Gastrocnemius medialis (tissue), 4 donors: ENCODE data around the gene ZBTB16. TPM values are rescaled to one million over a fixed set of nuclear protein-coding genes. Genes with fewer than 3 reads are reported as not detected.

ENCODE experiments used
- ATAC-seq, 2 donors: fragments of 150-250 bp; one replicate each; pipeline ENCODE4 v1.9.1; 2016
- DNase-seq, 2 donors: peaks; one replicate each; pipeline ENCODE4 v3.0.0-alpha.2; 2019
- H3K27ac ChIP-seq, 4 donors: fragments of 200-600 bp; sonication (generic); 1 replicate in 1 of 4; 2 replicates in 3 of 4; pipeline ENCODE4 v1.5.1; 2016 to 2018; ENCODE audit warnings: mild to moderate bottlenecking in 2 of 4, moderate library complexity in 1 of 4
- H3K27me3 ChIP-seq, 3 donors: fragments of 200-600 bp; sonication (generic) in 2 of 3; 1 replicate in 1 of 3; 2 replicates in 2 of 3; pipeline versions ENCODE4 v1.5.1 to v1.6.0; 2016 to 2019; ENCODE audit warnings: mild to moderate bottlenecking in 1 of 3, moderate library complexity in 1 of 3
- H3K36me3 ChIP-seq, 2 donors: fragments of 200-600 bp; sonication (generic) in 1 of 2; one replicate each; pipeline ENCODE4 v1.5.1; 2017 to 2018
- H3K4me1 ChIP-seq, 2 donors: fragments of 200-600 bp; sonication (generic) in 1 of 2; one replicate each; pipeline ENCODE4 v1.5.1; 2016 to 2017; ENCODE audit warnings: mild to moderate bottlenecking in 2 of 2
- H3K4me3 ChIP-seq, 4 donors: fragments of 200-600 bp; sonication (generic) in 3 of 4; 1 replicate in 1 of 4; 2 replicates in 3 of 4; pipeline ENCODE4 v1.5.1; 2016 to 2019; ENCODE audit warnings: mild to moderate bottlenecking in 2 of 4
- H3K9me3 ChIP-seq, 3 donors: fragments of 200-600 bp; sonication (generic) in 2 of 3; 1 replicate in 1 of 3; 2 replicates in 2 of 3; pipeline ENCODE4 v1.5.1; 2016 to 2019
- CTCF ChIP-seq, 5 experiments: fragments of 450-650 bp in 3 of 5; fragments of 200-600 bp in 2 of 5; sonication (generic) in 2 of 5; IDR thresholded peaks in 4 of 5; conservative IDR thresholded peaks in 1 of 5; 1 replicate in 4 of 5; 2 replicates in 1 of 5; pipeline ENCODE4 v1.5.1; 2016 to 2019; ENCODE audit warnings: antibody characterized with exemption in 5 of 5, mild to moderate bottlenecking in 3 of 5, moderate library complexity in 3 of 5
- POLR2A ChIP-seq, 2 donors: fragments of 450-650 bp; IDR thresholded peaks; one replicate each; pipeline ENCODE4 v1.6.1; 2017; ENCODE audit warnings: antibody characterized with exemption in 2 of 2, mild to moderate bottlenecking in 2 of 2, moderate library complexity in 2 of 2
- in situ Hi-C, 4 donors: fragments of 200-750 bp; cut with MboI; loops; one replicate each; pipeline versions ENCODE4 v1.15.0 to v1.8.0; 2017; ENCODE audit warnings: low sequenced_read_pairs in 4 of 4
- intact Hi-C: fragments of 100-400 bp; cut with DNase I; formaldehyde crosslinking; loops from one replicate; pipeline ENCODE4 v1.15.1; 2023; ENCODE audit warnings: low total_unique reads
- total RNA-seq, 4 donors: library from RNA; depleted of rRNA; stranded (reverse); fragments of >200 nt; gene quantifications; one replicate each; pipeline versions ENCODE4 v1.1.0 to v1.2.3, GENCODE V29; 2016

ZBTB16 gene
- total RNA-seq, 4 donors from 2014 or later = 156 to 250 (median 196) TPM

- intact Hi-C loops = no loop called here
- no peaks in the 10 kb centered on the region for H3K27me3 ChIP-seq
- peaks cover 99% of the 10 kb centered on the region in 2 donors for H3K4me1 ChIP-seq
- DNase-seq (peak in 1 of 2 donors; percentile 48), ATAC-seq (peak; percentile 17 to 24)
- TF ChIP-seq CTCF (IDR thresholded peaks at IDR 0.05 in 4 of 5, conservative IDR thresholded peaks at IDR 0.05 in 1 of 5) = no peak
- no peak for TF ChIP-seq POLR2A (IDR thresholded peaks at IDR 0.05)
- peak overlapping the region; percentile 94 to 99 (median 96) for H3K27ac ChIP-seq
- peak overlapping the region in 1 of 4 donors; percentile 9 for H3K4me3 ChIP-seq
- H3K9me3 ChIP-seq = no peaks in the 10 kb centered on the region
- H3K36me3 ChIP-seq = no peaks in the 10 kb centered on the region
- in situ Hi-C loops = no loop called here
Observed at GRCh38 chr11:114106986-114107385, 47.5 kb downstream of the ZBTB16 start.

- DNase-seq (peak in 1 of 2 donors; percentile 12), ATAC-seq (no peak)
- peak overlapping the region; percentile 94 to 99 (median 96) for H3K27ac ChIP-seq
- H3K4me3 ChIP-seq = peak overlapping the region; percentile 28 to 37 (median 30)
- intact Hi-C loops = no loop called here
- in situ Hi-C loops = no loop called here
- H3K4me1 ChIP-seq = peaks cover 98 to 99% of the 10 kb centered on the region in 2 donors
- TF ChIP-seq POLR2A (IDR thresholded peaks at IDR 0.05) (no peak), CTCF (IDR thresholded peaks at IDR 0.05 in 4 of 5, conservative IDR thresholded peaks at IDR 0.05 in 1 of 5) (no peak)
- H3K36me3 ChIP-seq = no peaks in the 10 kb centered on the region
- H3K9me3 ChIP-seq = no peaks in the 10 kb centered on the region
- no peaks in the 10 kb centered on the region for H3K27me3 ChIP-seq
Observed at GRCh38 chr11:114108501-114109205, 49.1 kb downstream of the ZBTB16 start.

GRCh38 chr11:114109206-114110090 lies 49.9 kb downstream of the ZBTB16 start:
- H3K4me1 ChIP-seq = peaks cover 97 to 99% of the 10 kb centered on the region in 2 donors
- H3K4me3 ChIP-seq = peak overlapping the region; percentile 28 to 37 (median 30)
- intact Hi-C loops = no loop called here
- in situ Hi-C loops = no loop called here
- no peaks in the 10 kb centered on the region for H3K27me3 ChIP-seq
- H3K27ac ChIP-seq = peak overlapping the region; percentile 94 to 99 (median 96)
- peak in 1 of 2 donors; percentile 42 for DNase-seq
- no peak for TF ChIP-seq CTCF (IDR thresholded peaks at IDR 0.05 in 4 of 5, conservative IDR thresholded peaks at IDR 0.05 in 1 of 5)
- no peak for TF ChIP-seq POLR2A (IDR thresholded peaks at IDR 0.05)
- no peaks in the 10 kb centered on the region for H3K36me3 ChIP-seq
- ATAC-seq = peak; percentile 8 to 16
- no peaks in the 10 kb centered on the region for H3K9me3 ChIP-seq

- Histone ChIP-seq H3K27ac (peak overlapping the region; percentile 94 to 99 (median 96)), H3K36me3 (no peaks in the 10 kb centered on the region), H3K4me3 (peak overlapping the region; percentile 28 to 37 (median 30)), H3K27me3 (no peaks in the 10 kb centered on the region), H3K9me3 (no peaks in the 10 kb centered on the region), H3K4me1 (peaks cover 97 to 99% of the 10 kb centered on the region in 2 donors)
- no peak for DNase-seq
- no peak for TF ChIP-seq POLR2A (IDR thresholded peaks at IDR 0.05)
- TF ChIP-seq CTCF (IDR thresholded peaks at IDR 0.05 in 4 of 5, conservative IDR thresholded peaks at IDR 0.05 in 1 of 5) = no peak
- no peak for ATAC-seq
- intact Hi-C loops = no loop called here
- in situ Hi-C loops = no loop called here
Observed at GRCh38 chr11:114110123-114110522, 50.6 kb downstream of the ZBTB16 start.
